CD8-positive, alpha-beta memory T cell (primary cell): ENCODE results near the gene DAB1. TPM values are rescaled to one million over a fixed set of nuclear protein-coding genes. Genes with fewer than 3 reads are reported as not detected.
A peak's percentile ranks its signal among the peaks of the same experiment; 100 is the strongest.

Source experiments
- CTCF ChIA-PET: fragments of 350-600 bp; sonication (Branson Sonifier 250); formaldehyde crosslinking; loops from one replicate; lab custom pipeline; 2021; ENCODE audit warnings: antibody characterized with exemption; lab: Charles Lee
- POLR2A ChIA-PET: fragments of 350-600 bp; sonication (Branson Sonifier 250); formaldehyde crosslinking; loops from one replicate; lab custom pipeline; 2021; ENCODE audit warnings: antibody characterized with exemption; lab: Charles Lee
- DNase-seq, 5 donors: peaks; one replicate each; pipeline versions ENCODE4 v3.0.0 to v3.0.0-alpha.2; 2020 to 2022; ENCODE audit warnings: mixed read lengths in 1 of 5
- H3K27ac ChIP-seq: one replicate; pipeline ENCODE4 v1.7.0; 2013; ENCODE audit warnings: low read depth, mild to moderate bottlenecking, low read length, moderate library complexity
- H3K27me3 ChIP-seq: 2 replicates; pipeline ENCODE4 v1.7.0; 2013; ENCODE audit warnings: low read length, mild to moderate bottlenecking; ENCODE audit not compliant: insufficient read depth, poor library complexity, severe bottlenecking
- H3K36me3 ChIP-seq: 2 replicates; pipeline ENCODE4 v1.7.0; 2013; ENCODE audit warnings: mild to moderate bottlenecking, low read length, moderate library complexity; ENCODE audit not compliant: insufficient read depth
- H3K4me1 ChIP-seq: 2 replicates; pipeline ENCODE4 v1.7.0; 2013; ENCODE audit warnings: mild to moderate bottlenecking, low read length, moderate library complexity; ENCODE audit not compliant: insufficient read depth
- H3K4me3 ChIP-seq: 2 replicates; pipeline ENCODE4 v1.7.0; 2013; ENCODE audit warnings: mild to moderate bottlenecking, low read length
- H3K9me3 ChIP-seq: 2 replicates; pipeline ENCODE4 v1.7.0; 2013; ENCODE audit warnings: mild to moderate bottlenecking, low read length
- H3K27ac Mint-ChIP-seq, 8 donors: one replicate each; pipeline ENCODE4 v1.8.0; 2020 to 2021; ENCODE audit warnings: mixed read lengths in 8 of 8, mild to moderate bottlenecking in 6 of 8, inconsistent platforms in 3 of 8, moderate library complexity in 3 of 8
- H3K27me3 Mint-ChIP-seq, 2 donors: one replicate each; pipeline ENCODE4 v1.8.0; 2020 to 2021; ENCODE audit warnings: mixed read lengths in 2 of 2, mild to moderate bottlenecking in 1 of 2, moderate library complexity in 1 of 2
- H3K36me3 Mint-ChIP-seq, 3 donors: one replicate each; pipeline ENCODE4 v1.8.0; 2020 to 2021; ENCODE audit warnings: mixed read lengths in 3 of 3, inconsistent platforms in 1 of 3, mild to moderate bottlenecking in 1 of 3
- H3K4me1 Mint-ChIP-seq, 3 donors: one replicate each; pipeline ENCODE4 v1.8.0; 2020 to 2021; ENCODE audit warnings: mixed read lengths in 3 of 3, inconsistent platforms in 1 of 3, mild to moderate bottlenecking in 1 of 3
- H3K4me3 Mint-ChIP-seq, 7 donors: one replicate each; pipeline ENCODE4 v1.8.0; 2020 to 2021; ENCODE audit warnings: mixed read lengths in 7 of 7, mild to moderate bottlenecking in 6 of 7, moderate library complexity in 4 of 7, inconsistent platforms in 2 of 7
- H3K9me3 Mint-ChIP-seq, 5 donors: one replicate each; pipeline ENCODE4 v1.8.0; 2020 to 2022; ENCODE audit warnings: mixed read lengths in 5 of 5, mild to moderate bottlenecking in 3 of 5, moderate library complexity in 2 of 5, inconsistent platforms in 1 of 5
- polyA plus RNA-seq: library from polyadenylated mRNA; unstranded; fragments of 300-500 nt; fragmentation: Illumina TruSeq; gene quantifications from one replicate; pipeline ENCODE4 v1.2.3, GENCODE V29; 2021
- total RNA-seq, 2 experiments: library from RNA; stranded (reverse); gene quantifications; one replicate each; pipeline ENCODE4 v1.2.3, GENCODE V29; 2021

The DAB1 gene
- total and polyA plus RNA-seq, 3 experiments from 2014 or later: 0.09 to 1.7 TPM; not detected in 1

- peaks cover 3 to 4% of the 10 kb centered on the region in 2 donors for H3K27me3 Mint-ChIP-seq
- peaks cover 0 to 2% (median 0%) of the 10 kb centered on the region in 5 donors for H3K9me3 Mint-ChIP-seq
- CTCF ChIA-PET: no interaction called here
- DNase-seq: no peak
- no peak overlapping the region for H3K4me3 Mint-ChIP-seq
- no peak overlapping the region for H3K27ac Mint-ChIP-seq
- no peaks in the 10 kb centered on the region for H3K9me3 ChIP-seq
- no peaks in the 10 kb centered on the region for H3K27me3 ChIP-seq
- POLR2A ChIA-PET: no interaction called here
- no peaks in the 10 kb centered on the region for H3K4me1 ChIP-seq
- no peak overlapping the region for H3K27ac ChIP-seq
- H3K4me3 ChIP-seq: no peak overlapping the region
- no peaks in the 10 kb centered on the region for H3K36me3 ChIP-seq
- H3K4me1 Mint-ChIP-seq: no peaks in the 10 kb centered on the region
- no peaks in the 10 kb centered on the region for H3K36me3 Mint-ChIP-seq
Observed at GRCh38 chr1:57163789-57164188, 260.1 kb downstream of the DAB1 start.

DNA sequence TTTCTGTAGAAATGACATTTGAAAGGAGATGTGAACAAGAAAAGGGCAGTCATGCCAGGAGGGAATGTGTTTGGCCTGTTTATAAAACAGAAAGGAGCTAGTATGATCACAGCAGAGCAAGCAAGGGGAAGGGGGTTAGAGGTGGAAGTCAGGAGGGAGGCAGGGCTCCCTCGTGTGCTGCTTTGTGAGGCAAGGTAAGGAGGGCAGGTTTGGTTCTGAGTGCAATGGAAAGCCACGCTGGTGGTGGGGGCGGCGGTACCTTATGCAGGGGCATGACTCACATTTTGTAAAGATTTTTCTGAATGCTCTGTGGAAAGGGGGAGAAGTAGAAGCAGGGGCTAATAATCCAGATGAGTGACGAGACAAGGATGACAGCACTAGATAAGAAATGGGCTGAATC lies 260.5 kb downstream of the DAB1 start:
- no peak overlapping the region for H3K4me3 Mint-ChIP-seq
- ChIA-PET POLR2A (no interaction called here), CTCF (no interaction called here)
- H3K36me3 Mint-ChIP-seq: no peaks in the 10 kb centered on the region
- H3K27me3 Mint-ChIP-seq: peaks cover 3 to 4% of the 10 kb centered on the region in 2 donors
- H3K27ac Mint-ChIP-seq: no peak overlapping the region
- Histone ChIP-seq H3K36me3 (no peaks in the 10 kb centered on the region), H3K27me3 (no peaks in the 10 kb centered on the region), H3K4me3 (no peak overlapping the region), H3K27ac (no peak overlapping the region), H3K9me3 (no peaks in the 10 kb centered on the region), H3K4me1 (no peaks in the 10 kb centered on the region)
- no peaks in the 10 kb centered on the region for H3K4me1 Mint-ChIP-seq
- DNase-seq: no peak
- no peaks in the 10 kb centered on the region for H3K9me3 Mint-ChIP-seq

DNA sequence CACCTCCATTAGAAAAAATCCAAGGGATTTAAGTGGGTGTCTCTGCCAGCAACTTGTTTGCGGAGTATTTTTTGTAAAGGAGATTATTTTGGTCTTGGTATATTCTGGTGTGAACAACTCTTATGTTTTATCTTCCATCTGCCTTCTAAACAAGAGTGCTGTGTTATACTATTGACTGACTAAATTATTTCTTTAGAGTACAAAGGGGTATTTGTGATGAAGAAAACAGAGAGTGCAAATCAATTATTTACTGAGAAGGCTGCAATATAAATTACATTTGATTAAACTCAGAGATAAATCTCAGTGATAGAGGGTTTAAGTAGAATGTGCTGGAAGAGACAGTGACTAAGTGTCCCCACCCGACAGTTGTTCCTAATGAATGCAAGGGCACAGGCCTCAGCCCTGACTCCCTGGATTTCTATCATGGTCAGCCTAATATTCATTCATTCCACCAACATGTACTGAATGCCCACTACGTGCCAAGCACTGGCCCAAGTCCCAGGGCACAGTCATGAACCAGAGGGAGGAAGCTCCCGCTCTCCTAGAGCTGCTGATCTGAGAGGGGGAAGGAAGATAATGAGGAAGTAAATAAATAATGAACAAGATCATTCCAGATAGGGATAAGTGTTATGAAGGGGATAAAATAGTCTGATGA lies 261.1 kb downstream of the DAB1 start:
- H3K27me3 Mint-ChIP-seq: peaks cover 3 to 4% of the 10 kb centered on the region in 2 donors
- Histone ChIP-seq H3K36me3 (no peaks in the 10 kb centered on the region), H3K27me3 (no peaks in the 10 kb centered on the region), H3K4me3 (no peak overlapping the region), H3K27ac (no peak overlapping the region), H3K9me3 (no peaks in the 10 kb centered on the region), H3K4me1 (no peaks in the 10 kb centered on the region)
- no peaks in the 10 kb centered on the region for H3K9me3 Mint-ChIP-seq
- no peak overlapping the region for H3K27ac Mint-ChIP-seq
- H3K36me3 Mint-ChIP-seq: no peaks in the 10 kb centered on the region
- CTCF ChIA-PET: no interaction called here
- DNase-seq: no peak
- no peak overlapping the region for H3K4me3 Mint-ChIP-seq
- H3K4me1 Mint-ChIP-seq: peaks cover 0 to under 1% (median 0%) of the 10 kb centered on the region in 3 donors
- POLR2A ChIA-PET: no interaction called here

GRCh38 chr1:57160594-57160993 lies 263.3 kb downstream of the DAB1 start:
- H3K27me3 Mint-ChIP-seq: peaks cover 5 to 7% of the 10 kb centered on the region in 2 donors

DNA sequence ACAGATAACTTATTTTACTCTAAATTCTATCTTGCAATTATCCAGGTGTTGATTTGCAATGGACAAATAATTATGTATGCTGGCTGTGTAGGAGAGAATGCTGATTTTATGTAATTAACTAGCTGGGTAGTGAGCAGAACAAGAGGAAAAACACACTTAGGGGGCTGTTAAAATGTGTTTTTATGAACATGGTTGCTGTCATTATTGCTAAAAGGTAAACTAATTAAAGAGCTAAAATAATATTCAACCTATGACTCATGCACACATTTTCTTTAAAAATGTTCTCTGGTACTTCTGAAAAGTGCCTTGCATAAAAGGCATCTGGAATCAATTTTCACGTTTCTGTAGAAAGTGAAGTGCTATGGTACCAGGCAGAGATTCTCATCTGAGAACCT lies 265.3 kb downstream of the DAB1 start:
- Mint-ChIP-seq H3K9me3 (peaks cover 0 to 2% (median 0%) of the 10 kb centered on the region in 5 donors), H3K4me3 (no peak overlapping the region), H3K36me3 (no peaks in the 10 kb centered on the region), H3K27ac (no peak overlapping the region), H3K27me3 (peaks cover 7 to 12% of the 10 kb centered on the region in 2 donors), H3K4me1 (peaks cover 0 to 4% (median 0%) of the 10 kb centered on the region in 3 donors)
- ChIA-PET CTCF (no interaction called here), POLR2A (no interaction called here)
- H3K27me3 ChIP-seq: no peaks in the 10 kb centered on the region
- no peaks in the 10 kb centered on the region for H3K9me3 ChIP-seq
- no peak for DNase-seq
- H3K4me3 ChIP-seq: no peak overlapping the region
- H3K36me3 ChIP-seq: no peaks in the 10 kb centered on the region
- H3K4me1 ChIP-seq: no peaks in the 10 kb centered on the region
- H3K27ac ChIP-seq: no peak overlapping the region

More at GRCh38 chr1:57160594-57160993, 263.3 kb downstream of the DAB1 start:
- Mint-ChIP-seq H3K27ac (no peak overlapping the region), H3K9me3 (peaks cover 0 to 2% (median 0%) of the 10 kb centered on the region in 5 donors), H3K4me3 (no peak overlapping the region), H3K36me3 (no peaks in the 10 kb centered on the region), H3K4me1 (peaks cover 0 to 4% (median 0%) of the 10 kb centered on the region in 3 donors)
- ChIA-PET CTCF (no interaction called here), POLR2A (no interaction called here)
- H3K27me3 ChIP-seq: no peaks in the 10 kb centered on the region
- no peaks in the 10 kb centered on the region for H3K36me3 ChIP-seq
- no peaks in the 10 kb centered on the region for H3K9me3 ChIP-seq
- no peak overlapping the region for H3K4me3 ChIP-seq
- no peak for DNase-seq
- H3K27ac ChIP-seq: no peak overlapping the region
- H3K4me1 ChIP-seq: no peaks in the 10 kb centered on the region

DNA sequence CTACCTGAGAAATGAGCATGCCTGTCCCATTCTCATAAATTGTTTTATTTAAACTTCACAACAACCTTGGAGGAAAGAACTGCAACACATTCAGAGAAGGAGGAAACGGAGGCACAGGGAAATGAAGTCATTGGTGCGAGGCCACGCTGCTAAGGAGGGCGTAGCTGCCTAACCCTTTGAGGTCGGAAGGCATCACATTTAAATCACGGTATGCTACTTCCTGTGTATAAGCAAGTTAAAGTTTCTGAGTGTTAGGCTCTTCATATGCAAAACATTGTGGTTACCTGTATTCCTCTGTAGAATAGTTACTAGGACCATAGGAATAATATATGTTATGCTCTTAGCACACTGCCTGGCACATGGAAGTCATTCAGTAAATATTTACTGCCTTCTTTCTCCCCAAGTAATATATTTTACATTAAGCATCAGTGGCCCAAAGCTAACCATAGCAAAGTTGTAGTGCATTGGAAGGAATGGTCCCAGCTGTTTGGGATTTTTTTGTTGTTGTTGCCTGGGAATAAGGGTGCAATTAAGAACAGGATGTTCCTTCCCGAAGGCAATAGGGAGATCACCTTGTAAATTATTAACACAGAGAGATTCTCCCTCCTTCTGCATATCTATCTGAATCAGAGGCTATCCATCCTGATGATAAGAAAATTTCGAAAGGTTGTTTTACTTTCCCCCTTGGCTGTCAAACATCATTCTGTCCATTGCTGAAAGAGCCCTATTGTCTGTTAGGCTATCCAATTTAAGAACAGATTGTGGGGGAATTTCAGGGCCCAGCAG lies 265.8 kb downstream of the DAB1 start:
- Histone ChIP-seq H3K4me3 (no peak overlapping the region), H3K36me3 (no peaks in the 10 kb centered on the region), H3K4me1 (no peaks in the 10 kb centered on the region), H3K27me3 (no peaks in the 10 kb centered on the region), H3K27ac (no peak overlapping the region), H3K9me3 (no peaks in the 10 kb centered on the region)
- peaks cover 5 to 12% of the 10 kb centered on the region in 2 donors for H3K27me3 Mint-ChIP-seq
- peaks cover 0 to 4% (median 0%) of the 10 kb centered on the region in 3 donors for H3K4me1 Mint-ChIP-seq
- no peaks in the 10 kb centered on the region for H3K36me3 Mint-ChIP-seq
- H3K4me3 Mint-ChIP-seq: peak overlapping the region in 1 of 7 donors; percentile 61
- DNase-seq: no peak
- POLR2A ChIA-PET: no interaction called here
- H3K27ac Mint-ChIP-seq: no peak overlapping the region
- peaks cover 0 to 2% (median 0%) of the 10 kb centered on the region in 5 donors for H3K9me3 Mint-ChIP-seq
- CTCF ChIA-PET: no interaction called here

- Mint-ChIP-seq H3K4me3 (no peak overlapping the region), H3K4me1 (peaks cover 0 to 4% (median 0%) of the 10 kb centered on the region in 3 donors), H3K27ac (no peak overlapping the region), H3K36me3 (no peaks in the 10 kb centered on the region), H3K27me3 (peaks cover 5 to 12% of the 10 kb centered on the region in 2 donors), H3K9me3 (peaks cover 0 to 2% (median 0%) of the 10 kb centered on the region in 5 donors)
- H3K4me1 ChIP-seq: no peaks in the 10 kb centered on the region
- DNase-seq: no peak
- H3K9me3 ChIP-seq: no peaks in the 10 kb centered on the region
- no peaks in the 10 kb centered on the region for H3K27me3 ChIP-seq
- CTCF ChIA-PET: no interaction called here
- no peaks in the 10 kb centered on the region for H3K36me3 ChIP-seq
- POLR2A ChIA-PET: no interaction called here
- no peak overlapping the region for H3K27ac ChIP-seq
- no peak overlapping the region for H3K4me3 ChIP-seq
Observed at GRCh38 chr1:57156907-57157306, 267.0 kb downstream of the DAB1 start.

GRCh38 chr1:57146100-57146499 lies 277.8 kb downstream of the DAB1 start:
- Histone ChIP-seq H3K4me3 (no peak overlapping the region), H3K4me1 (no peaks in the 10 kb centered on the region), H3K36me3 (no peaks in the 10 kb centered on the region), H3K27me3 (no peaks in the 10 kb centered on the region), H3K27ac (no peak overlapping the region), H3K9me3 (no peaks in the 10 kb centered on the region)
- CTCF ChIA-PET: no interaction called here
- Mint-ChIP-seq H3K27me3 (no peaks in the 10 kb centered on the region), H3K4me3 (no peak overlapping the region), H3K9me3 (no peaks in the 10 kb centered on the region), H3K36me3 (no peaks in the 10 kb centered on the region), H3K27ac (no peak overlapping the region), H3K4me1 (no peaks in the 10 kb centered on the region)
- POLR2A ChIA-PET: no interaction called here
- no peak for DNase-seq
